A549 treated with DMSO at 1 μM for 4 hours (cell line): ENCODE results near the gene CAMK1G. TPM values are rescaled to one million over a fixed set of nuclear protein-coding genes. Genes with fewer than 3 reads are reported as not detected.

Experiments
- total RNA-seq: library from RNA; stranded (reverse); fragments of 200-300 nt; extraction: Qiagen RNA extraction; gene quantifications from 5 replicates; pipeline ENCODE4 v1.2.3, GENCODE V29; 2022; ENCODE audit warnings: low read depth

CAMK1G gene
- 0.16 to 0.51 TPM (median 0.24 TPM) in 5 replicates for total RNA-seq

GRCh38 chr1:209583408-209583807, at the start of gene CAMK1G:
Gene CAMK1G, plus strand, starts transcription at chr1:209583714. Its CDS starts 11,270 bp downstream, at chr1:209594984.

GRCh38 chr1:209652121-209652735, 68.7 kb downstream of the CAMK1G start, which contains the start of gene LAMB3:
Gene LAMB3, minus strand, starts transcription at chr1:209652425. Its CDS starts 1,481 bp downstream, at chr1:209650944.

Other genes starting within 250 kb of the CAMK1G start
- 19.0 to 25.5 TPM (median 22.6 TPM) in 5 replicates for gene LAMB3, start 68.7 kb downstream of the CAMK1G start, total RNA-seq
- 2.4 to 4.1 TPM (median 3.1 TPM) in 5 replicates for gene G0S2, start 91.7 kb downstream of the CAMK1G start, total RNA-seq
- not detected in 5 replicates for gene HSD11B1, start 121.1 kb downstream of the CAMK1G start, total RNA-seq
- not detected in 5 replicates for gene TRAF3IP3, start 172.3 kb downstream of the CAMK1G start, total RNA-seq
- 1.3 to 2.1 TPM (median 1.8 TPM) in 5 replicates for gene C1orf74, start 200.8 kb downstream of the CAMK1G start, total RNA-seq
- gene IRF6, start 222.4 kb downstream of the CAMK1G start, total RNA-seq: 0.06 to 0.38 TPM (median 0.13 TPM) in 5 replicates
- 11.6 to 14.1 TPM (median 13.3 TPM) in 5 replicates for gene UTP25, start 244.3 kb downstream of the CAMK1G start, total RNA-seq